Endothelial cell (in vitro differentiated cells): ENCODE measurements around the gene EDN2. TPM values are rescaled to one million over a fixed set of nuclear protein-coding genes. Genes with fewer than 3 reads are reported as not detected.
A peak's percentile ranks its signal among the peaks of the same experiment; 100 is the strongest.

ENCODE experiments used
- DNase-seq: peaks from one replicate; pipeline ENCODE4 v3.0.0; 2021; ENCODE audit warnings: low spot score
- H3K27ac Mint-ChIP-seq: one replicate; pipeline ENCODE4 v1.8.0; 2021; ENCODE audit warnings: mixed read lengths, inconsistent platforms; ENCODE audit not compliant: unreplicated experiment
- H3K27me3 Mint-ChIP-seq: one replicate; pipeline ENCODE4 v1.8.0; 2021; ENCODE audit warnings: mild to moderate bottlenecking, moderate library complexity, mixed read lengths, inconsistent platforms; ENCODE audit not compliant: unreplicated experiment
- H3K36me3 Mint-ChIP-seq: one replicate; pipeline ENCODE4 v1.8.0; 2021; ENCODE audit warnings: mild to moderate bottlenecking, low read depth, mixed read lengths, inconsistent platforms; ENCODE audit not compliant: unreplicated experiment
- H3K4me1 Mint-ChIP-seq: one replicate; pipeline ENCODE4 v1.8.0; 2021; ENCODE audit warnings: mild to moderate bottlenecking, mixed read lengths, inconsistent platforms; ENCODE audit not compliant: unreplicated experiment
- H3K4me3 Mint-ChIP-seq: one replicate; pipeline ENCODE4 v1.8.0; 2021; ENCODE audit warnings: mild to moderate bottlenecking, mixed read lengths, inconsistent platforms; ENCODE audit not compliant: unreplicated experiment
- H3K9me3 Mint-ChIP-seq: one replicate; pipeline ENCODE4 v1.8.0; 2021; ENCODE audit warnings: mixed read lengths, inconsistent platforms; ENCODE audit not compliant: unreplicated experiment
- CTCF ChIP-seq: fragments of 200-600 bp; sonication (generic); IDR thresholded peaks from one replicate; pipeline ENCODE4 v1.5.0; 2021; ENCODE audit warnings: antibody characterized with exemption; ENCODE audit not compliant: unreplicated experiment
- total RNA-seq: library from RNA; stranded (reverse); fragmentation: NEBNext Ultra II Directional; extraction: Animal tissue kit (Norgen Biotek cat#: 25700); gene quantifications from one replicate; pipeline ENCODE4 v1.2.1, GENCODE V29; 2021; ENCODE audit not compliant: unreplicated experiment

The EDN2 gene
- total RNA-seq, 1 donor from 2014 or later: 0.21 TPM

- Mint-ChIP-seq H3K4me3 (no peak overlapping the region), H3K27me3 (peaks cover 15% of the 10 kb centered on the region), H3K27ac (no peak overlapping the region), H3K36me3 (no peaks in the 10 kb centered on the region), H3K4me1 (peaks cover 8% of the 10 kb centered on the region), H3K9me3 (no peaks in the 10 kb centered on the region)
- TF ChIP-seq CTCF: no peak
- no peak for DNase-seq
Observed at GRCh38 chr1:41499591-41499990, 15.1 kb upstream of the EDN2 start.

GRCh38 chr1:41498804-41499203 is 14.3 kb upstream of the EDN2 start:
- no peak overlapping the region for H3K4me3 Mint-ChIP-seq
- no peaks in the 10 kb centered on the region for H3K9me3 Mint-ChIP-seq
- peaks cover 16% of the 10 kb centered on the region for H3K27me3 Mint-ChIP-seq
- DNase-seq: no peak
- TF ChIP-seq CTCF: no peak
- H3K4me1 Mint-ChIP-seq: peaks cover 2% of the 10 kb centered on the region
- H3K27ac Mint-ChIP-seq: no peak overlapping the region
- no peaks in the 10 kb centered on the region for H3K36me3 Mint-ChIP-seq

- no peak for TF ChIP-seq CTCF
- no peak overlapping the region for H3K4me3 Mint-ChIP-seq
- H3K36me3 Mint-ChIP-seq: no peaks in the 10 kb centered on the region
- no peak for DNase-seq
- no peak overlapping the region for H3K27ac Mint-ChIP-seq
- H3K9me3 Mint-ChIP-seq: no peaks in the 10 kb centered on the region
- H3K27me3 Mint-ChIP-seq: peaks cover 13% of the 10 kb centered on the region
- H3K4me1 Mint-ChIP-seq: peaks cover 2% of the 10 kb centered on the region
Observed at GRCh38 chr1:41498391-41498790, 13.9 kb upstream of the EDN2 start.

- peaks cover 1% of the 10 kb centered on the region for H3K36me3 Mint-ChIP-seq
- DNase-seq: no peak
- H3K4me1 Mint-ChIP-seq: peaks cover 2% of the 10 kb centered on the region
- no peaks in the 10 kb centered on the region for H3K9me3 Mint-ChIP-seq
- no peak overlapping the region for H3K4me3 Mint-ChIP-seq
- TF ChIP-seq CTCF: no peak
- no peak overlapping the region for H3K27ac Mint-ChIP-seq
- H3K27me3 Mint-ChIP-seq: peaks cover 15% of the 10 kb centered on the region
Observed at GRCh38 chr1:41497461-41498030, 13.1 kb upstream of the EDN2 start.

- TF ChIP-seq CTCF: no peak
- Mint-ChIP-seq H3K27me3 (peaks cover 15% of the 10 kb centered on the region), H3K4me1 (peaks cover 2% of the 10 kb centered on the region), H3K27ac (no peak overlapping the region), H3K36me3 (peaks cover 4% of the 10 kb centered on the region), H3K4me3 (peak overlapping the region; percentile 51), H3K9me3 (no peaks in the 10 kb centered on the region)
- no peak for DNase-seq
Observed at GRCh38 chr1:41497056-41497440, 12.6 kb upstream of the EDN2 start.
